Liver (tissue), 3 donors: ENCODE data around the gene NR6A1.

Source experiments
- ATF3 ChIP-seq: IDR thresholded peaks from 2 replicates; pipeline ENCODE4 v1.6.1; 2016; ENCODE audit warnings: antibody characterized with exemption
- REST ChIP-seq: IDR thresholded peaks from 2 replicates; pipeline ENCODE4 v1.6.1; 2016; ENCODE audit warnings: antibody characterized with exemption, mild to moderate bottlenecking
- TAF1 ChIP-seq: conservative IDR thresholded peaks from 2 replicates; pipeline ENCODE4 v1.6.1; 2016; ENCODE audit warnings: antibody characterized with exemption, mild to moderate bottlenecking
- TF ChIP-seq, protein P1 (sequence below): fragments of 150-350 bp; IDR thresholded peaks from 2 replicates; pipeline ENCODE4 v1.5.1; 2017; ENCODE audit warnings: improper control_type of control experiment, low read depth, low read length; ENCODE audit not compliant: missing input control
- TF ChIP-seq, protein P2 (sequence below): IDR thresholded peaks from 2 replicates; pipeline ENCODE4 v1.6.1; 2016; ENCODE audit warnings: antibody characterized with exemption
- donor health status: healthy.
- donor health status: healthy.

DNA sequence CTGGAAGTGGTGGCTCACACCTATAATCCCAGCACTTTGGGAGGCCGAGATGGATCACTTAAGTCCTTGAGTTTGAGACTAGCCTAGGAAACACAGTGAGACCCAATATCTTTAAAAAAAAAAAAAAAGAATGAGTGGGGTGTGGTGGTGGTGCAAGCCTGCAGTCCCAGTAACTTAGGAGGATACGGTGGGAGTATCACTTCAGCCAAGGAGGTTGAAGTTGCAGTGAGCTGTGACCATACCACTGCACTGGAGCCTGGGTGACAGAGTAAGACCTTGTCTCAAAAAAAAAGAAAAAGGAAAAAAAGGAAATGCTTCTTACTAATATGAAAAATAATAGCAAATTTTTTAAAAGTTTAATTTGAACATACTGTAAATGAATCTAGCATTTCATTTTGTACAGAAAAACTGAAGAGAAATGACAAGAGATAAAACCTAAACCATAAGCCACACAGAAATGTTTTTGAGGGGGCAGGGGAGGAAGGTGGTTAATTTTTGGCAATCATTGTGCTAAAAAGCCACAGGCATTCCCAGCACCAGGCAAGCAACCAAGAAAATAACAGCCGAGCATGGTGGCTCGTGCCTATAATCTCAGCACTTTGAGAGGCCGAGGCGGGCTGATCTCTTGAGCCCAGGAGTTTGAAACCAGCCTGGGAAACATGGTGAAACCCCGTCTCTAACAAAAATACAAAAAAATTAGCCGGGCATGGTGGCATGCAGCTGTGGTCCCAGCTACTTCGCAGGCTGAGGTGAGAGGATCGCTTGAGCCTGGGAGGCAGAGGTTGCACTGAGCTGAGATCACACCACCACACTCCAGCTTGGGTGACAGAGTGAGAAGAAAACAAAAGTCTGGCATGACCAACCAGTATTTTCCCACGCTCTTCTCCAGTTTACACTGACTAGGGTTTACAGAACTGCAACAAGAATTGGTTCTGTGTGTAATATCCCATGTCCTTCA lies 149.5 kb downstream of the NR6A1 start:
- no peak for TF ChIP-seq ATF3
- TF ChIP-seq, protein P1, sequence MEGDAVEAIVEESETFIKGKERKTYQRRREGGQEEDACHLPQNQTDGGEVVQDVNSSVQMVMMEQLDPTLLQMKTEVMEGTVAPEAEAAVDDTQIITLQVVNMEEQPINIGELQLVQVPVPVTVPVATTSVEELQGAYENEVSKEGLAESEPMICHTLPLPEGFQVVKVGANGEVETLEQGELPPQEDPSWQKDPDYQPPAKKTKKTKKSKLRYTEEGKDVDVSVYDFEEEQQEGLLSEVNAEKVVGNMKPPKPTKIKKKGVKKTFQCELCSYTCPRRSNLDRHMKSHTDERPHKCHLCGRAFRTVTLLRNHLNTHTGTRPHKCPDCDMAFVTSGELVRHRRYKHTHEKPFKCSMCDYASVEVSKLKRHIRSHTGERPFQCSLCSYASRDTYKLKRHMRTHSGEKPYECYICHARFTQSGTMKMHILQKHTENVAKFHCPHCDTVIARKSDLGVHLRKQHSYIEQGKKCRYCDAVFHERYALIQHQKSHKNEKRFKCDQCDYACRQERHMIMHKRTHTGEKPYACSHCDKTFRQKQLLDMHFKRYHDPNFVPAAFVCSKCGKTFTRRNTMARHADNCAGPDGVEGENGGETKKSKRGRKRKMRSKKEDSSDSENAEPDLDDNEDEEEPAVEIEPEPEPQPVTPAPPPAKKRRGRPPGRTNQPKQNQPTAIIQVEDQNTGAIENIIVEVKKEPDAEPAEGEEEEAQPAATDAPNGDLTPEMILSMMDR, result no peak
- TF ChIP-seq TAF1, result no peak
- TF ChIP-seq REST, result no peak
- TF ChIP-seq, protein P2, sequence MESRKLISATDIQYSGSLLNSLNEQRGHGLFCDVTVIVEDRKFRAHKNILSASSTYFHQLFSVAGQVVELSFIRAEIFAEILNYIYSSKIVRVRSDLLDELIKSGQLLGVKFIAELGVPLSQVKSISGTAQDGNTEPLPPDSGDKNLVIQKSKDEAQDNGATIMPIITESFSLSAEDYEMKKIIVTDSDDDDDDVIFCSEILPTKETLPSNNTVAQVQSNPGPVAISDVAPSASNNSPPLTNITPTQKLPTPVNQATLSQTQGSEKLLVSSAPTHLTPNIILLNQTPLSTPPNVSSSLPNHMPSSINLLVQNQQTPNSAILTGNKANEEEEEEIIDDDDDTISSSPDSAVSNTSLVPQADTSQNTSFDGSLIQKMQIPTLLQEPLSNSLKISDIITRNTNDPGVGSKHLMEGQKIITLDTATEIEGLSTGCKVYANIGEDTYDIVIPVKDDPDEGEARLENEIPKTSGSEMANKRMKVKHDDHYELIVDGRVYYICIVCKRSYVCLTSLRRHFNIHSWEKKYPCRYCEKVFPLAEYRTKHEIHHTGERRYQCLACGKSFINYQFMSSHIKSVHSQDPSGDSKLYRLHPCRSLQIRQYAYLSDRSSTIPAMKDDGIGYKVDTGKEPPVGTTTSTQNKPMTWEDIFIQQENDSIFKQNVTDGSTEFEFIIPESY, result no peak
